ENCODE data around the gene KIT. TPM values are rescaled to one million over a fixed set of nuclear protein-coding genes. Genes with fewer than 3 reads are reported as not detected.

The KIT gene
- total and polyA plus RNA-seq, 2 of the 13 experiments (the other 11 are each of a cell fraction or from before 2014, with no cell fraction given) = not detected

- TF ChIP-seq ZNF296 (CRISPR knock-in tag; conservative IDR thresholded peaks at IDR 0.05) (no peak), ZBTB37 (CRISPR knock-in tag; IDR thresholded peaks at IDR 0.05) (no peak), MEIS2 (CRISPR knock-in tag; IDR thresholded peaks at IDR 0.05) (0 out of 2 replicates have a peak, but pooled peaks have one; percentile 52), TCF7L2 (IDR thresholded peaks at IDR 0.05; ENCODE audit: low read depth, low read length) (no peak), KDM6A (CRISPR knock-in tag; IDR thresholded peaks at IDR 0.05; ENCODE audit: low read depth) (no peak), TBX3 (IDR thresholded peaks at IDR 0.05; ENCODE audit: borderline replicate concordance) (no peak), SRF (IDR thresholded peaks at IDR 0.05; ENCODE audit: low read depth, low read length) (no peak), ZNF333 (CRISPR knock-in tag; IDR thresholded peaks at IDR 0.05; ENCODE audit: borderline replicate concordance) (no peak), HNRNPH1 (optimal IDR thresholded peaks at IDR 0.05; ENCODE audit: low read depth, low read length) (no peak), ZNF24 (IDR thresholded peaks at IDR 0.05) (no peak), ZNF747 (CRISPR knock-in tag; IDR thresholded peaks at IDR 0.05; ENCODE audit: borderline replicate concordance) (no peak), XRCC5 (optimal IDR thresholded peaks at IDR 0.05; ENCODE audit: low read length) (peak; percentile 27), ZSCAN29 (CRISPR knock-in tag; conservative IDR thresholded peaks at IDR 0.05) (no peak), TFDP2 (CRISPR knock-in tag; IDR thresholded peaks at IDR 0.05) (peak; percentile 55), ZNF574 (CRISPR knock-in tag; IDR thresholded peaks at IDR 0.05) (peak; percentile 63), ZFY (CRISPR knock-in tag; IDR thresholded peaks at IDR 0.05) (peak; percentile 26; the same call in 1 of the 2 replicates), SAP130 (CRISPR knock-in tag; IDR thresholded peaks at IDR 0.05; ENCODE audit: low read depth) (no peak), ZNF773 (CRISPR knock-in tag; IDR thresholded peaks at IDR 0.05; ENCODE audit: borderline replicate concordance) (no peak), ZNF142 (CRISPR knock-in tag; IDR thresholded peaks at IDR 0.05) (no peak)
Measured at GRCh38 chr4:54658252-54659093, 716 bp downstream of the KIT start (continued).

Data from HepG2 (cell line).